Stomach (tissue), 4 donors: Measurements from ENCODE around the gene KSR2.

ENCODE experiments used
- POLR2A ChIP-seq, 4 donors: fragments of 450-650 bp; IDR thresholded peaks; one replicate each; pipeline ENCODE4 v1.6.1; 2016; ENCODE audit warnings: antibody characterized with exemption in 4 of 4, control low read depth in 2 of 4, mild to moderate bottlenecking in 1 of 4, moderate library complexity in 1 of 4
- POLR2AphosphoS5 ChIP-seq, 3 donors: sonication (generic); formaldehyde crosslinking; IDR thresholded peaks; one replicate each; pipeline ENCODE4 v1.6.1; 2016; ENCODE audit warnings: antibody characterized with exemption in 3 of 3
- TF ChIP-seq, protein P1 (sequence below), 7 experiments: fragments of 450-650 bp in 4 of 7; fragments of 200-600 bp in 3 of 7; sonication (generic) in 3 of 7; IDR thresholded peaks; one replicate each; pipeline ENCODE4 v1.5.1; 2016 to 2019; ENCODE audit warnings: antibody characterized with exemption in 7 of 7, control low read depth in 2 of 7, mild to moderate bottlenecking in 1 of 7

GRCh38 chr12:117563706-117564105, 405.1 kb downstream of the KSR2 start:
- TF ChIP-seq, protein P1, sequence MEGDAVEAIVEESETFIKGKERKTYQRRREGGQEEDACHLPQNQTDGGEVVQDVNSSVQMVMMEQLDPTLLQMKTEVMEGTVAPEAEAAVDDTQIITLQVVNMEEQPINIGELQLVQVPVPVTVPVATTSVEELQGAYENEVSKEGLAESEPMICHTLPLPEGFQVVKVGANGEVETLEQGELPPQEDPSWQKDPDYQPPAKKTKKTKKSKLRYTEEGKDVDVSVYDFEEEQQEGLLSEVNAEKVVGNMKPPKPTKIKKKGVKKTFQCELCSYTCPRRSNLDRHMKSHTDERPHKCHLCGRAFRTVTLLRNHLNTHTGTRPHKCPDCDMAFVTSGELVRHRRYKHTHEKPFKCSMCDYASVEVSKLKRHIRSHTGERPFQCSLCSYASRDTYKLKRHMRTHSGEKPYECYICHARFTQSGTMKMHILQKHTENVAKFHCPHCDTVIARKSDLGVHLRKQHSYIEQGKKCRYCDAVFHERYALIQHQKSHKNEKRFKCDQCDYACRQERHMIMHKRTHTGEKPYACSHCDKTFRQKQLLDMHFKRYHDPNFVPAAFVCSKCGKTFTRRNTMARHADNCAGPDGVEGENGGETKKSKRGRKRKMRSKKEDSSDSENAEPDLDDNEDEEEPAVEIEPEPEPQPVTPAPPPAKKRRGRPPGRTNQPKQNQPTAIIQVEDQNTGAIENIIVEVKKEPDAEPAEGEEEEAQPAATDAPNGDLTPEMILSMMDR (IDR thresholded peaks at IDR 0.05): no peak
- TF ChIP-seq POLR2A (IDR thresholded peaks at IDR 0.05) (no peak), POLR2AphosphoS5 (IDR thresholded peaks at IDR 0.05) (no peak)
